H1 (cell line): ENCODE results near the gene SMIM1. TPM values are rescaled to one million over a fixed set of nuclear protein-coding genes. Genes with fewer than 3 reads are reported as not detected.

Source experiments
- CTCF ChIA-PET: fragments of 300-600 bp; sonication (Branson Sonifier 250); formaldehyde crosslinking; loops from one replicate; lab custom pipeline; 2021; ENCODE audit not compliant: partially characterized antibody; lab: Charles Lee
- POLR2A ChIA-PET: fragments of 300-600 bp; sonication (Branson Sonifier 250); formaldehyde crosslinking; loops from one replicate; lab custom pipeline; 2021; ENCODE audit warnings: inconsistent platforms; ENCODE audit not compliant: partially characterized antibody; lab: Charles Lee
- DNase-seq, 2 experiments: peaks; one replicate each; pipeline versions ENCODE4 v3.0.0 to v3.0.0-alpha.2; 2010 to 2022; ENCODE audit warnings: low spot score in 2 of 2, low read depth in 1 of 2, mixed read lengths in 1 of 2
- FAIRE-seq: peaks from 2 replicates; lab custom pipeline; 2011; peaks lifted over from hg19 to GRCh38; lab: Jason Lieb, UNC
- H2AFZ ChIP-seq: 2 replicates; pipeline ENCODE4 v1.8.1; 2012; ENCODE audit warnings: low read length, inconsistent platforms
- H2AK5ac ChIP-seq: 2 replicates; pipeline ENCODE4 v1.6.1; 2013; ENCODE audit warnings: low read depth, low read length
- H2BK120ac ChIP-seq: replicated peaks from 2 replicates; pipeline ENCODE3; 2013; ENCODE audit warnings: low read depth, low read length, inconsistent platforms
- H2BK12ac ChIP-seq: 2 replicates; pipeline ENCODE4 v1.6.1; 2013; ENCODE audit warnings: low read depth, low read length
- H2BK15ac ChIP-seq: 2 replicates; pipeline ENCODE4 v1.6.1; 2013; ENCODE audit warnings: low read length
- H2BK20ac ChIP-seq: 2 replicates; pipeline ENCODE4 v1.6.1; 2013; ENCODE audit warnings: low read length
- H2BK5ac ChIP-seq: 2 replicates; pipeline ENCODE4 v1.6.1; 2013; ENCODE audit warnings: low read depth, low read length
- H3K14ac ChIP-seq: 2 replicates; pipeline ENCODE4 v1.6.1; 2013; ENCODE audit warnings: inconsistent platforms; ENCODE audit not compliant: insufficient read length
- H3K18ac ChIP-seq: 2 replicates; pipeline ENCODE4 v1.6.1; 2013; ENCODE audit warnings: low read length; ENCODE audit errors: extremely low read depth
- H3K23ac ChIP-seq: 2 replicates; pipeline ENCODE4 v1.6.1; 2013; ENCODE audit warnings: inconsistent platforms; ENCODE audit not compliant: insufficient read length
- H3K23me2 ChIP-seq: 2 replicates; pipeline ENCODE4 v1.6.1; 2013; ENCODE audit warnings: low read depth, low read length
- H3K27ac ChIP-seq: 2 replicates; pipeline ENCODE4 v1.6.1; 2011; ENCODE audit warnings: low read depth, low read length, inconsistent platforms
- H3K27me3 ChIP-seq, 4 experiments: replicated peaks in 1 of 4; 1 replicate in 1 of 4; 2 replicates in 3 of 4; pipeline versions ENCODE4 v1.6.1 to v1.8.1; 2011 to 2013; ENCODE audit warnings: low read length in 3 of 4, mild to moderate bottlenecking in 3 of 4, inconsistent platforms in 2 of 4, mixed read lengths in 2 of 4, moderate library complexity in 1 of 4; ENCODE audit not compliant: control insufficient read depth in 3 of 4, insufficient read depth in 3 of 4; ENCODE audit errors: extremely low read depth in 1 of 4
- H3K36me3 ChIP-seq, 4 experiments: 2 replicates each; pipeline versions ENCODE4 v1.6.1 to v1.8.1; 2011 to 2013; ENCODE audit warnings: mild to moderate bottlenecking in 4 of 4, low read length in 3 of 4, moderate library complexity in 2 of 4, control low read depth in 1 of 4, inconsistent platforms in 1 of 4; ENCODE audit not compliant: insufficient read depth in 4 of 4, control insufficient read depth in 2 of 4
- H3K4ac ChIP-seq: replicated peaks from 2 replicates; pipeline ENCODE3; 2013; ENCODE audit warnings: low read length, low read depth, mixed read lengths, inconsistent platforms; ENCODE audit not compliant: insufficient read length
- H3K4me1 ChIP-seq, 4 experiments: replicated peaks in 1 of 4; 1 replicate in 1 of 4; 2 replicates in 3 of 4; pipeline versions ENCODE4 v1.6.1 to v1.8.1; 2011 to 2013; ENCODE audit warnings: low read length in 3 of 4, inconsistent platforms in 2 of 4, mixed read lengths in 1 of 4; ENCODE audit not compliant: insufficient read depth in 4 of 4, control insufficient read depth in 3 of 4
- H3K4me2 ChIP-seq, 2 experiments: 2 replicates each; pipeline versions ENCODE4 v1.6.1 to v1.8.1; 2011 to 2013; ENCODE audit warnings: low read depth in 2 of 2, low read length in 2 of 2, control low read depth in 1 of 2, inconsistent platforms in 1 of 2, mild to moderate bottlenecking in 1 of 2; ENCODE audit not compliant: insufficient read depth in 1 of 2
- H3K4me3 ChIP-seq, 4 experiments: fragments of 200-600, 300-600 bp in 1 of 4; sonication (generic), shearing (Covaris generic), sonication (Bioruptor Twin) in 1 of 4; 2 replicates each; pipeline versions ENCODE4 v1.5.1 to v1.8.1; 2011 to 2016; ENCODE audit warnings: low read length in 4 of 4, low read depth in 3 of 4, control low read depth in 2 of 4, inconsistent platforms in 2 of 4, mild to moderate bottlenecking in 2 of 4, mixed read lengths in 1 of 4, moderate library complexity in 1 of 4; ENCODE audit not compliant: insufficient read depth in 2 of 4; ENCODE audit errors: extremely low read depth in 1 of 4
- H3K56ac ChIP-seq: replicated peaks from 2 replicates; pipeline ENCODE3; 2013; ENCODE audit warnings: low read depth, mild to moderate bottlenecking, mixed read lengths, low read length, inconsistent platforms; ENCODE audit not compliant: insufficient read length
- H3K79me1 ChIP-seq: 2 replicates; pipeline ENCODE4 v1.6.1; 2013; ENCODE audit warnings: low read depth, low read length, control low read depth
- H3K79me2 ChIP-seq, 2 experiments: 2 replicates each; pipeline versions ENCODE4 v1.6.1 to v1.8.1; 2012 to 2013; ENCODE audit warnings: low read length in 2 of 2, mild to moderate bottlenecking in 2 of 2, inconsistent platforms in 1 of 2; ENCODE audit not compliant: insufficient read depth in 2 of 2, control insufficient read depth in 1 of 2
- H3K9ac ChIP-seq, 4 experiments: replicated peaks in 1 of 4; 1 replicate in 1 of 4; 2 replicates in 3 of 4; pipeline versions ENCODE4 v1.6.1 to v1.8.1; 2011 to 2013; ENCODE audit warnings: low read depth in 3 of 4, low read length in 3 of 4, control low read depth in 2 of 4, mild to moderate bottlenecking in 2 of 4, moderate library complexity in 2 of 4, inconsistent platforms in 1 of 4; ENCODE audit errors: extremely low read depth in 1 of 4
- H3K9me3 ChIP-seq, 2 experiments: 2 replicates each; pipeline versions ENCODE4 v1.6.1 to v1.8.1; 2012 to 2013; ENCODE audit warnings: mild to moderate bottlenecking in 2 of 2, moderate library complexity in 2 of 2, control low read depth in 1 of 2, inconsistent platforms in 1 of 2, low read depth in 1 of 2, low read length in 1 of 2, mixed read lengths in 1 of 2; ENCODE audit not compliant: insufficient read depth in 2 of 2
- H4K20me1 ChIP-seq, 2 experiments: replicated peaks in 1 of 2; 2 replicates each; pipeline versions ENCODE3 to v1.8.1; 2011 to 2013; ENCODE audit warnings: inconsistent platforms in 2 of 2, low read length in 2 of 2, mild to moderate bottlenecking in 1 of 2; ENCODE audit not compliant: insufficient read depth in 2 of 2, control insufficient read depth in 1 of 2
- H4K5ac ChIP-seq: 2 replicates; pipeline ENCODE4 v1.6.1; 2013; ENCODE audit warnings: low read length, low read depth, mixed read lengths, inconsistent platforms; ENCODE audit not compliant: insufficient read length
- H4K8ac ChIP-seq: 2 replicates; pipeline ENCODE4 v1.8.0; 2013; ENCODE audit warnings: mild to moderate bottlenecking, moderate library complexity, low read length, inconsistent platforms; ENCODE audit not compliant: insufficient read depth; ENCODE audit errors: extremely low read depth
- H4K91ac ChIP-seq: replicated peaks from 2 replicates; pipeline ENCODE3; 2013; ENCODE audit warnings: low read length, mixed read lengths, inconsistent platforms; ENCODE audit not compliant: insufficient read length
- EZH2 ChIP-seq: fragments of 200-600 bp; sonication (generic); IDR thresholded peaks from 2 replicates; pipeline ENCODE4 v1.7.1; 2012; ENCODE audit warnings: low read depth, mild to moderate bottlenecking, moderate library complexity, low read length, inconsistent platforms; ENCODE audit not compliant: severe bottlenecking
- WGBS, 2 experiments: shearing (Covaris generic) in 1 of 2; methylation state at CpG; one replicate each; pipeline versions ENCODE4 v1.1.6 to v1.1.7; 2013 to 2015; ENCODE audit warnings: low lambda C conversion rate in 2 of 2, mixed read lengths in 2 of 2, inconsistent platforms in 1 of 2, low coverage in 1 of 2, missing lambda C conversion rate in 1 of 2; ENCODE audit not compliant: insufficient replicate concordance in 2 of 2, insufficient coverage in 1 of 2, insufficient read length in 1 of 2; ENCODE audit errors: extremely low coverage in 1 of 2, missing lambda C conversion rate in 1 of 2; 5-methylcytosine and 5-hydroxymethylcytosine counted together
- polyA plus RNA-seq, 7 experiments: library from polyadenylated mRNA; depleted of rRNA in 3 of 7; stranded (reverse) in 5 of 7; unstranded in 2 of 7; fragments of >200 nt in 5 of 7; fragments of 200-250 nt in 2 of 7; gene quantifications; 1 replicate in 5 of 7; 2 replicates in 1 of 7; 4 replicates in 1 of 7; pipeline versions ENCODE4 v1.2.1 to v1.2.3, GENCODE V29; 2011 to 2013; ENCODE audit warnings: missing spikeins in 2 of 7, mixed read lengths in 2 of 7
- total RNA-seq: library from RNA; stranded (reverse); fragmentation: NEBNext Ultra II Directional; extraction: Animal tissue kit (Norgen Biotek cat#: 25700); gene quantifications from 2 replicates; pipeline ENCODE4 v1.2.1, GENCODE V29; 2021

The SMIM1 gene
- total and polyA plus RNA-seq, 2 of the 8 experiments (the other 6 are each of a cell fraction or from before 2014, with no cell fraction given), result 7.7 to 9.7 TPM

- Histone ChIP-seq H3K9me3 (no peaks in the 10 kb centered on the region), H3K14ac (no peak overlapping the region), H3K9ac (no peak overlapping the region; a peak in 1 of 7 replicates), H3K18ac (no peak overlapping the region), H2BK5ac (no peak overlapping the region), H4K20me1 (peaks cover 1 to 10% of the 10 kb centered on the region in 2 experiments), H4K5ac (no peak overlapping the region), H3K27ac (no peak overlapping the region), H3K27me3 (no peaks in the 10 kb centered on the region), H2BK15ac (no peak overlapping the region), H2BK12ac (no peak overlapping the region), H3K23me2 (no peaks in the 10 kb centered on the region), H3K79me1 (no peaks in the 10 kb centered on the region), H3K4me1 (no peaks in the 10 kb centered on the region; a peak in 1 of 7 replicates), H3K56ac (no peak overlapping the region), H3K4me3 (no peak overlapping the region), H2BK120ac (no peak overlapping the region), H2AFZ (no peak overlapping the region), H2AK5ac (no peak overlapping the region), H4K8ac (no peak overlapping the region), H3K4ac (no peak overlapping the region), H2BK20ac (no peak overlapping the region), H3K79me2 (no peaks in the 10 kb centered on the region), H3K23ac (no peak overlapping the region), H3K36me3 (peaks cover 0 to 3% (median 0%) of the 10 kb centered on the region in 4 experiments; a peak in 3 of 8 replicates), H3K4me2 (no peak overlapping the region), H4K91ac (no peak overlapping the region)
- FAIRE-seq (no peak), DNase-seq (no peak)
- 88% methylated on average over 8 of the region's 8 CpGs; no CpG with 5 or more reads in 1 of the 2 experiments for WGBS, 2 experiments
- CTCF ChIA-PET, result interaction anchor here (0.8 to 1.8 kb wide), 3 partner anchors 11 to 34 kb away, joined by 3 to 8 read pairs (median 3); no protein-coding TSS in a partner anchor
- no peak for TF ChIP-seq EZH2
- POLR2A ChIA-PET, result no interaction called here
Measured at GRCh38 chr1:3820316-3820715, 47.8 kb downstream of the SMIM1 start.
